Stimulated activated CD8-positive, alpha-beta memory T cell treated with anti-CD3 and anti-CD28 coated beads, Interleukin-7, amount 100 ng/mL, for 4 hours (primary cell): ENCODE measurements around the gene DND1.
"Not testable (repeated sequence)": the region's sequence is repeated elsewhere in the genome, so short reads cannot be mapped to it uniquely, and the experiment has no call there.

ENCODE experiments used
- DNase-seq, 2 donors: peaks; one replicate each; pipeline ENCODE4 v3.0.0-alpha.2; 2020; ENCODE audit warnings: low read depth in 2 of 2

Gene DND1

GRCh38 chr5:140631036-140631417 is 42.3 kb downstream of the DND1 start:
- DNase-seq, result no peak

DNA sequence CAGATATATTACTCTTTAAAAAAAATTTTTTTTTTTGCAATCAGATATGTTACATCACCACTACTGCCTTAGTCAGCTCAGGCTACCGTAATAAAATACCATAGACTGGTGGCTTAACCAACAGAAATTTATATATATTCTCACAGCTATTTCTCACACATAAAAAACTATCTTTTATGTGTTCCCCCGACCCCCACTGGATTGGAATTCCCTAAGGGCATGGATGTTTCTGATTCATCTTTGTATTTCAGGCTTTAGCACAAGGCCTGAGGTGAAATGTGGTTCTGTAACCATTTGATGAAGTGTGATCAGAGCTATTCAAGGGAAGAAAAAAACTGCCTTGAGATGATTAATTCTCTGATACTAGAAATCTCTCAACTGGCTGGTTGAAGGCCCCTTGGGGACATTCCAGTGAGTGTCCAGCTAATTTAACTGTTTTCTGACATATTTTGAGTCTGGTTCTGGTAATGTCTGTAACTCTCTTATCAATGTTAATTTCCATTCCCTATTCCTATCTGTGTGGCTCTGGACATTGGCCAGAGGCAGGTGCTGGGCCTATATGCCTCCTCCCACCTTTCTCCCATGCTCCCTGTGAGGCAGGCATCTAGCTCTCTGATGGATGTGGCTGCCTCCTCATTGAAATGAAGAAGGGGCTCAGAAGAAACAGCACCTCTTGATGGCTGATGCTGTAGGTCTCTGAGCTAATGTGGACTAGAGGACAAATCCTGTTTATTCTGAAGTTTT is 42.9 kb downstream of the DND1 start:
- no peak for DNase-seq

GRCh38 chr5:140628711-140629110 is 44.7 kb downstream of the DND1 start:
- DNase-seq, result no peak

DNA sequence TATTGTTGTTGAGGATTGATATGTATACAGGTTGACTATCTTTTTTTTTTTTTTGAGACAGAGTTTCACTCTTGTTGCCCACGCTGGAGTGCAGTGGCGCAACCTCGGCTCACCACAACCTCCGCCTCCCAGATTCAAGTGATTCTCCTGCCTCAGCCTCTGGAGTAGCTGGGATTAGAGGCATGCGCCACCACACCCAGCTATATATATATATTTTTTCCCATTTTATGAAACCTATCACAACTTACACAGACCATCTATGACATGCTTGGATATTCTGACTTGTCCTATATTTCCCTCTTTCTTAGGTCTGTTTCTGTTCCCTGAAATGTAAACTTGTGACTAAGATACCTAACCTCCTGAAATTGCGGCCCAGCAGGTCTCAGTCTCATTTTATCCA is 45.4 kb downstream of the DND1 start:
- no peak for DNase-seq

DNA sequence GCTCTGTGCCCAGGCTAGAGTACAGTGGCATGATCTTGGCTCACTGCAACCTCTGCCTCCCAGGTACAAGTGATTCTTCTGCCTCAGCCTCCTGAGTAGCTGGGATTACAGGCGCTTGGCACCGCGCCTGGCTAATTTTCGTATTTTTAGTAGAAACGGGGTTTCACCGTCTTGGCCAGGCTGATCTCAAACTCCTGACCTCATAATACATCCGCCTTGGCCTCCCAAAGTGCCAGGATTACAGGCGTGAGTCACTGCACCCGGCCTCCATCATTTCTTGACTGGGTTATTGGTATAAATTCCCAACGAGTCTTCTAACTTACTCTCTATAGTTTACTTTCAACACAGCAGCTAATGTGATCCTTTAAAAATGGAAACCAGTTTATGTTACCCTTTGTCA is 48.5 kb downstream of the DND1 start:
- not testable (repeated sequence) for DNase-seq

- DNase-seq, result not testable (repeated sequence)
Measured at GRCh38 chr5:140623061-140623460, 50.3 kb downstream of the DND1 start.

DNA sequence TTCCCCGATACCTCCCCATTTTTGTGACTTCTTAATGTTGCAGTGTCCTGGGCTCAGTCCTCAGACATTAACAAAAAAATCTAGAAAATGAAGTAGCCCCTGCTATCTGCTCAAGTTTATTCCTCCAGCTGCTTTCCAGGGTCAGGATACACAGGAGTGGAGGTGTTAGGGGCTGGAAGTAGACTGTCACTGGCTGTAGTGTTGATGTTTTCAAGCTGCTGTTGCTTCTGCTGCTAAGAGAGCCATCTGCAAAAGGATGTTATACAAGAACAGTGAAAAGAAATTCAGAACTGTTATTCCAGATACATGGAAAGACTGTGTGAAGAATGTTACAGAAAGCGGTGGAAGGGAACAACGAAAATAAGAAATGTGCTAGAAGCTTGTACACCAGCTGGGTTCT is 51.1 kb downstream of the DND1 start:
- DNase-seq, result no peak
